Amniotic stem cell (primary cell): ENCODE measurements around the gene TENM3.

Experiments
- DNase-seq: peaks from one replicate; lab custom pipeline; 2025; lab: John Stamatoyannopoulos, UW

The TENM3 gene

DNA sequence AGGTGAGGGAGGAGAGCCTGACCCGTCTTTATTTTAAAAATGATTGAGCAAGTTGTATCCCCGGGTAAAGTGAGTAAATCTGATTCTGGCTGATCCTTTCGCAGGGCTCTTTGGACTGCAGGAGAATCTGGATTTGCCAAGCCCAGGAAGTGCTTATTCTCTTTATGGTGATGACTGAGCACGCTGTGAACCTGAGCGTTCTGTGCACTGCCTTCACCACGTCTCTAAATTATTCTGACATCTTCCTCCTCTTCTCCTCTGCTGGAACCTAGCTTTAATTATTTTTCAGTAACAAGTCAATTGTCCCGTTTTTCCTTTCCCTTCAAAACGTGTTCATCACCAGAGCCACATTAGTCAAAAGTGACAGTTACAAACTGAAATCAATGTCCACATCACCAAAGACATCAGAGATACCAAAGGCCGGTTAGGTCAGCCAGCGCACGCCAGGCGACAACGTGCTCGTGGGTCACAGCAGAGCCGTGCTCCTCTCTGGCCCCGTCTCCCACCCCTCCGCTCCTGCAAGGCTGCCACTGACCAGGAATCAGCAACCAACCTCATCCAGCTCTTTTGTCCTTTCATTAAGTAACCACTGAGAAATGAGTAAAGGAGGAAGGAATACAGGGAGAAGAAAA is 599.7 kb downstream of the TENM3 start:
- DNase-seq, result no peak

DNA sequence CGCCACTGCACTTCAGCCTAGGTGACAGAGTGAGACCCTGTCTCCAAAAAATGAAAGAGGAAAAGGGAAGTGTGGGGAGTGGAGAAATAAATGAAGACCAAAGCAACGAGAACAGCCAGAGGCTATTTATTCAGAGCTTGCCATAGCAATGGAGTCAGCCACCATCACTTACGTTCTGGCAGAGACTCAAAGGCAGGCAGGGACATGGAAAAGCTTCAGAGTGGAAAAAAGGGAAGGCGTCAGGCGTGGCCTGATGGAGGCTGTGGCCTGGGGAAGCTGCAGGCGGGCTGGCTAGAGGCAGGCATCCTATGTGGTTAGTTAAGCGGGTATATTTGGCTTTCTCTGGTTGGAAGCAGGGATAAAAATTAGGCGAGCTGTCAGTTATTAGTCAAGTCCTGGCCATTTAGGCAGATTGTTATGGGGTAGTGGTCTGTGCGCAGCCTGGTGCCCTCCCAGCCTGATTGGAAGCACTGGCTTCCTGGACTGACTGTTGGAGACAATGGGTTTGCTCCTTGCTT is 600.7 kb downstream of the TENM3 start:
- DNase-seq, result no peak

DNA sequence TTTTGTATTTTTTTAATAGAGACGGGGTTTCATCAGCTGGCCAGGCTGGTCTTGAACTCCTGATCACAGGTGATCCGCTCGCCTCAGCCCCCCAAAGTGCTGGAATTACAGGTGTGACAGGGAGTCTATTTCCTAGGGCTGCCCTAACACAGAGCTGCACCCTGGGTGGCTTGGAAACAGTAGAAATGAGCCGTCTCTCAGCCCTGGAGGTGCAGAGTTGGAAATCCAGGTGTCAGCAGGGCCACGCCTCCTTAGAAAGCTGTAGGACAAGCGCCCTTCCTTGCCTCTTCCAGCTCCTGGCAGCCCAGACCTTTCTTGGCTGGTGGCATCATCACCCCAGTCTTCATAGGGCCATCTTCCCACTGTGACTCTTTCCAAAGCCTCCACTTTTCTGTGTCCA is 602.4 kb downstream of the TENM3 start:
- no peak for DNase-seq

DNA sequence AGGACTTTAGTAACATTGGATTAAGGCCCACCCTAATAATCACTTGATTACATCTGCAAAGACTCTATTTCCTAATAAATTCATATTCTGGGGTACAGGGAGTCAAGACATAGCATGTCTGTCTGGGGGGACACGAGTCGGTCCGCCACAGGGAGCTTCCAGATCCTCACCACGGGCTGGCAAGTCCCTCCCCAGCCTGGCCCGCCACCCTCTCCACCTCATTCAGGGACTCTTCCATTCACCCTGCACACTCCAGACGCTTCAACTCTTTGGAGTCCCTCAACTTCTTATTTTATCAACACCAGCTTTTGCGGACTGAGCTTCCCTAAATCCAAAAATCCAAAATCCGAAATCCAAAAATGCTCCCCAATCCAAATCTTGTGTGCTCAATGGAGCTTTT is 602.8 kb downstream of the TENM3 start:
- no peak for DNase-seq

DNA sequence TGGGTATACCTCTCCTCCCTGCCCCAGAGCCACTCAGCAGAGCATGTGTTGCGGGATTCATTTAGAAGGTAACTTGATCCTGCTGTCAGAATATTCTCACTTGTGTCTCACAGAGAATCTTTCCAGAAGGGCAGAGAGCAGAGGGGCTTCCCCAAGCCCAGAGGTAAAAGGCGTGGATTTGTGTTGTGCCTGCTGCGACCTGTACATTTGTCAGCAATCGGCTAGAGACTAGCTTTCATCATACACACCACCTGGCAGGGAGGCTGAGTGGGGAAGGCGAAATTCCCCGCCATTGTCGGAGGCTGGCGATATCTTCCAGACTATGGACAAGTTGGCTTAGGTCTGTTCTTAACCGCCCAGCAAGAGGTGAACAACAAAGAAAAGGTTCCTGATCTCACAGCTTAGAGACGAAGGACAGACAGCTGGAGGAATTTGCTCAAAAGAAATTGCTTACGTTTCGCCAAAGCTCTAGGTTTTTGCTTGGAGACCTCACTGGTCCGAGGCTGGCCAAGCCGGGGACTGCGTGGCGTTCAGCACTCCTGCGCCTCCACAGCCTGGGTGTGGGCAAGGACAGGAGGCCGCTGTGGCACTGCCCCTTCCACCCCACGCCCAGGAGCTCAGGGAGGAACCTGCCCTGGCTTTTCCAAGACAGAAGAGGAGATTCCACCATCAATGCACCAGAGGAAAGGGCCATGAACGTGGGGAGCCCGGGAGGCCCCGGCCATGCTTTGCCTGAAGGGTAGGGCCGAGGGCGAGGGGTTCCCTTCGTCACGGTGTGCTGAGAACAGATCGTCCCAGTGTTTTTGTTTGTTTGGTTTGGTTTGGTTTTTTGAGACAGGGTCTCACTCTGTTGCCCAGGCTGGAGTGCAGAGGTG is 604.6 kb downstream of the TENM3 start:
- no peak for DNase-seq

DNA sequence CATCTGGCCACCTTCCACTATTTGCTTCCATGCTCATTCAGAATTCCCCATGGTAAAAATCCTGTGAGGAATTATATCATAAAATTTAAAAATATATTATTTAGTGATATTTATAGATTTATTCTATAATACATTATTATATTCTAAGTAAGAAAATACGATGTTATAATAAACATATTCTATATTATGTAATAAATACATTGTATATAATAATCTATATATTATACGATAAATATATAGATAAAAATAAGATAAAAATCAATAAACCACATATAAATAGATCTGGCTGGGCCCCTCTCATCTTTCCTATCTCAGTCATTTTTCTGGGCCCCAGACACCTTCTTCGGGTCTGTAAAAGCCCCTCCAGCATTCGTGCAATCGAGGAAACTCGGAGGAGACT is 605.5 kb downstream of the TENM3 start:
- no peak for DNase-seq
